NCI-H510A (cell line): Measurements from ENCODE around the gene MPRIP.

Experiments used
- DNase-seq: peaks from one replicate; lab custom pipeline; 2025; lab: John Stamatoyannopoulos, UW

Gene MPRIP

GRCh38 chr17:17166446-17166845 is 124.2 kb downstream of the MPRIP start:
- no peak for DNase-seq

- no peak for DNase-seq
These were observed 125.1 kb downstream of the MPRIP start for GRCh38 chr17:17167356-17167755.

- no peak for DNase-seq
These were observed 125.7 kb downstream of the MPRIP start for GRCh38 chr17:17167986-17168385.

- DNase-seq: no peak
These were observed 126.1 kb downstream of the MPRIP start for GRCh38 chr17:17168401-17168800.

- no peak for DNase-seq
These were observed 127.1 kb downstream of the MPRIP start for GRCh38 chr17:17169396-17169795.

GRCh38 chr17:17170346-17170985 is 128.2 kb downstream of the MPRIP start:
- DNase-seq: no peak

GRCh38 chr17:17171186-17171585 is 128.9 kb downstream of the MPRIP start:
- no peak for DNase-seq

- DNase-seq: no peak
These were observed 130.0 kb downstream of the MPRIP start for GRCh38 chr17:17172001-17172939.

- DNase-seq: no peak
These were observed 130.7 kb downstream of the MPRIP start for GRCh38 chr17:17172990-17173389.

GRCh38 chr17:17173921-17174320 is 131.7 kb downstream of the MPRIP start:
- no peak for DNase-seq

- DNase-seq: no peak
These were observed 133.1 kb downstream of the MPRIP start for GRCh38 chr17:17175340-17175739.

- DNase-seq: no peak
These were observed 133.7 kb downstream of the MPRIP start for GRCh38 chr17:17175917-17176316.

- DNase-seq: no peak
These were observed 134.1 kb downstream of the MPRIP start for GRCh38 chr17:17176341-17176740.

- DNase-seq: no peak
These were observed 134.9 kb downstream of the MPRIP start for GRCh38 chr17:17177176-17177575.

GRCh38 chr17:17179371-17179827 is 137.1 kb downstream of the MPRIP start:
- DNase-seq: no peak

GRCh38 chr17:17180141-17180603 is 137.9 kb downstream of the MPRIP start:
- no peak for DNase-seq

GRCh38 chr17:17180741-17181525 is 138.7 kb downstream of the MPRIP start:
- DNase-seq: no peak

- no peak for DNase-seq
These were observed 139.7 kb downstream of the MPRIP start for GRCh38 chr17:17181666-17182597.

GRCh38 chr17:17182598-17183136 is 140.4 kb downstream of the MPRIP start:
- no peak for DNase-seq

- no peak for DNase-seq
These were observed 141.5 kb downstream of the MPRIP start for GRCh38 chr17:17183744-17184143.
